Measurements from ENCODE around the gene FHIP1A. TPM values are rescaled to one million over a fixed set of nuclear protein-coding genes. Genes with fewer than 3 reads are reported as not detected.
"Not testable (repeated sequence)": the region's sequence is repeated elsewhere in the genome, so short reads cannot be mapped to it uniquely, and the experiment has no call there.

The FHIP1A gene
- total RNA-seq, 1 donor from 2014 or later = 11.5 TPM

DNA sequence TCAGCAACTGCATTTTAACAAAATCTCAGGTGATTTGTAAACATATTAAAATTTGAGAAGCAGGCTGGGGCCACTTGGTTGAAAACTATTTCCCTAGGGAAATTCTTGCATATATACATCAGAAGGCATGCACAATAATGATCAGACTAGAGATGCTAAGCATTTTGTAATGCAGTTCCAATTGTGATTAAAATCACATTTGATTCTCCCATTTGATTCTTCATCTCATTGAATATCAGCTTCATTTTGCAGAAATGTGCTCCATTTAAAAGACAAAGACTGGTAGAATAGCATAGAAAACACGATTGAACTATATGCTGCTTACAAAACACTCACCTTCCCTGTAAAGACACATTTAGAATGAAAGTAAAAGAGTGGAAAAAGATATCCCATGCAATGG lies 32.4 kb upstream of the FHIP1A start:
- Histone ChIP-seq H3K27me3 (ENCODE audit: control insufficient read depth, insufficient read depth, low read length) (no peaks in the 10 kb centered on the region), H3K4me3 (ENCODE audit: low read depth, low read length) (no peak overlapping the region), H3K36me3 (ENCODE audit: control insufficient read depth, insufficient read depth, low read length) (no peaks in the 10 kb centered on the region)
- no peak for DNase-seq (ENCODE audit: low read depth)
- TF ChIP-seq, protein P1, sequence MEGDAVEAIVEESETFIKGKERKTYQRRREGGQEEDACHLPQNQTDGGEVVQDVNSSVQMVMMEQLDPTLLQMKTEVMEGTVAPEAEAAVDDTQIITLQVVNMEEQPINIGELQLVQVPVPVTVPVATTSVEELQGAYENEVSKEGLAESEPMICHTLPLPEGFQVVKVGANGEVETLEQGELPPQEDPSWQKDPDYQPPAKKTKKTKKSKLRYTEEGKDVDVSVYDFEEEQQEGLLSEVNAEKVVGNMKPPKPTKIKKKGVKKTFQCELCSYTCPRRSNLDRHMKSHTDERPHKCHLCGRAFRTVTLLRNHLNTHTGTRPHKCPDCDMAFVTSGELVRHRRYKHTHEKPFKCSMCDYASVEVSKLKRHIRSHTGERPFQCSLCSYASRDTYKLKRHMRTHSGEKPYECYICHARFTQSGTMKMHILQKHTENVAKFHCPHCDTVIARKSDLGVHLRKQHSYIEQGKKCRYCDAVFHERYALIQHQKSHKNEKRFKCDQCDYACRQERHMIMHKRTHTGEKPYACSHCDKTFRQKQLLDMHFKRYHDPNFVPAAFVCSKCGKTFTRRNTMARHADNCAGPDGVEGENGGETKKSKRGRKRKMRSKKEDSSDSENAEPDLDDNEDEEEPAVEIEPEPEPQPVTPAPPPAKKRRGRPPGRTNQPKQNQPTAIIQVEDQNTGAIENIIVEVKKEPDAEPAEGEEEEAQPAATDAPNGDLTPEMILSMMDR (IDR thresholded peaks at IDR 0.05; ENCODE audit: insufficient read depth, low read length, poor library complexity, severe bottlenecking) = no peak

DNA sequence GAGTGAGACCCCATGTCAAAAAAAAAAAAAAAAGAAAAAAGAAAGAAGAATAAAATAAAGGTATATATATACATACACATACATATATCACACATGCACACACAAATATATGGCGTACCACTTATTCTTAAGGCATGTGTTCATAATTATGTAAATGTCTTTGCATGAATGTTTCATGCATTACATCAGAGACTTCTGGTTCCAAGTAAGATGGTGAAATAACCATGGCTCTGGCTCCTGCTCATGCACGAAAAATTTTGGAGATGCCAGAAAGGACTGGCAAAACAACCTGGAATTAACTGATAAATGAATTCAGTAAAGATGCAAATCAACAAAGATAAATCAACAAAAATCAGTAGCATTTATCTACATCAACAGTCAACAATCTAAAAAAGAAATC lies 19.7 kb upstream of the FHIP1A start:
- H3K4me3 ChIP-seq (ENCODE audit: low read depth, low read length) = no peak overlapping the region
- DNase-seq (ENCODE audit: low read depth) = no peak
- TF ChIP-seq, protein P1 (IDR thresholded peaks at IDR 0.05; ENCODE audit: insufficient read depth, low read length, poor library complexity, severe bottlenecking) = no peak
- H3K27me3 ChIP-seq (ENCODE audit: control insufficient read depth, insufficient read depth, low read length) = no peaks in the 10 kb centered on the region
- H3K36me3 ChIP-seq (ENCODE audit: control insufficient read depth, insufficient read depth, low read length) = no peaks in the 10 kb centered on the region

DNA sequence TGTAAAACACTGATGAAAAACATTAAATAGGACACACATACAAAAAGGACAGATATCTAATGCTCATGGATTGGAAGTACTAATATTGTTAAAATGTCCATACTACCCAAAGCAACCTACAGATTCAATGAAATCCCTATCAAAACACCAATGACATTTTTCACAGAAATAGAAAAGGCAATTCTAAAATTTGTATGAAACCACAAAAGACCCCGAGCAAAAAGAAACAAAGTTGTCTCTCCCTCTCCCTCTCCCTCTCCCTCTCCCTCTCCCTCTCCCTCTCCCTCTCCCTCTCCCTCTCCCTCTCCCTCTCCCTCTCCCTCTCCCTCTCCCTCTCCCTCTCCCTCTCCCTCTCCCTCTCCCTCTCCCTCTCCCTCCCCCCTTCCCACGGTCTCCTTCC lies 19.2 kb upstream of the FHIP1A start:
- H3K4me3 ChIP-seq (ENCODE audit: low read depth, low read length); H3K36me3 ChIP-seq (ENCODE audit: control insufficient read depth, insufficient read depth, low read length); H3K27me3 ChIP-seq (ENCODE audit: control insufficient read depth, insufficient read depth, low read length); DNase-seq (ENCODE audit: low read depth): not testable (repeated sequence)

DNA sequence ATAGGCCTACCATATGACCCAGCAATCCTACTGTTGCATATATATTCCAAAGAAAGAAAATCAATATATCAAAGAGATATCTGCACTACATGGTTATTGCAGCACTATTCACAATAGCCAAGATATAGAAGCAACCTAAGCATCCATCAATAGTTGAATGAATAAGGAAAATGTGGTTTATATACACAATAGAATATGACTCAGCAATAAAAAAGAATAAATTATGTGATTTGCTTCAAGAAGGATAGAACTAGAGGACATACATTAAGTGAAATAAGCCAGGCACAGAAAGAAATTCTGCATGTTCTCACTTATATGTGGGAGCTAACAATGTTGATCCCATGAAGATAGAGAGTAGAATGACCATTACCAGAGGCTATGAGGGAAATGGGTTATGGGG lies 13.1 kb upstream of the FHIP1A start:
- H3K4me3 ChIP-seq (ENCODE audit: low read depth, low read length) = no peak overlapping the region
- H3K27me3 ChIP-seq (ENCODE audit: control insufficient read depth, insufficient read depth, low read length) = no peaks in the 10 kb centered on the region
- DNase-seq (ENCODE audit: low read depth) = no peak
- TF ChIP-seq, protein P1 (IDR thresholded peaks at IDR 0.05; ENCODE audit: insufficient read depth, low read length, poor library complexity, severe bottlenecking) = no peak
- H3K36me3 ChIP-seq (ENCODE audit: control insufficient read depth, insufficient read depth, low read length) = no peaks in the 10 kb centered on the region

DNA sequence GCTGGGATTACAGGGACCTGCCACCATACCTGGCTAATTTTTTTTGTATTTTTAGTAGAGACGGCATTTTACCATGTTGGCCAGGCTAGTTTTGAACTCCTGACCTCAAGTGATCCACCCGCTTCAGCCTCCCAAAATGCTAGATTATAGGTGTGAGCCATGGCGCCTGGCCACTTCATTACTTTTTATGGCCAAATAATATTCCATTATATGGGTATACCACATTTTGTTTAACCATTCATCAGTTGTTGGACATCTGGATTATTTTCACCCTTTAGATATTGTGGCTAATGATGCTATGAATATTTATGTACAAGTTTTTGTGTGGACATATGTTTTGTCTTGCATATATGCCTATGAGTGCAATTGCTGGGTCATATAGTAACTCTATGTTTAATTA lies 8.6 kb upstream of the FHIP1A start:
- DNase-seq (ENCODE audit: low read depth) = no peak
- Histone ChIP-seq H3K4me3 (ENCODE audit: low read depth, low read length) (no peak overlapping the region), H3K27me3 (ENCODE audit: control insufficient read depth, insufficient read depth, low read length) (no peaks in the 10 kb centered on the region), H3K36me3 (ENCODE audit: control insufficient read depth, insufficient read depth, low read length) (no peaks in the 10 kb centered on the region)
- TF ChIP-seq, protein P1 (IDR thresholded peaks at IDR 0.05; ENCODE audit: insufficient read depth, low read length, poor library complexity, severe bottlenecking) = no peak

DNA sequence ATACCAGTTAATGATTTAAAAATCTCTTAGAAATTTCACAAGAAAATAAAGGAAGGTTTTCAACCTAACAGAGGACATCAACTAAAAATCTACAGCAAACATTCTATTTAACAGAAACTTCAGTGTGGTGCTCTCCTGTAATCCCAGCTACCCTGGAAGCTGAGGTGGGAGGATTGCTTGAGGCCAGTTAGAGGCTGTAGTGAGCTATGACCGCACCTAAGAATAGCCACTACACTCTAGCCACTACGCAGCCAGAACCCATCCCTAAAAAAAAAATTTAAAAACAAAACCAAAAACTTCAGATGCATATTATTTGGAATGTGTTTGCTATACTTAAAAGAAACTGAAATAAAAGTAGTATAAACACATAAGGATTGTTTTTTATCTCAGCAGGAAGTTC lies 7.2 kb upstream of the FHIP1A start:
- DNase-seq (ENCODE audit: low read depth) = no peak
- Histone ChIP-seq H3K27me3 (ENCODE audit: control insufficient read depth, insufficient read depth, low read length) (no peaks in the 10 kb centered on the region), H3K36me3 (ENCODE audit: control insufficient read depth, insufficient read depth, low read length) (no peaks in the 10 kb centered on the region), H3K4me3 (ENCODE audit: low read depth, low read length) (no peak overlapping the region)
- TF ChIP-seq, protein P1 (IDR thresholded peaks at IDR 0.05; ENCODE audit: insufficient read depth, low read length, poor library complexity, severe bottlenecking) = no peak

Measured in kidney epithelial cell (primary cell).